Measurements from ENCODE around the gene SLC25A18. TPM values are rescaled to one million over a fixed set of nuclear protein-coding genes. Genes with fewer than 3 reads are reported as not detected.

SLC25A18 gene
- total and polyA plus RNA-seq, 8 donors, result 0.09 to 1.7 (median 0.46) TPM; not detected in 1

- peak overlapping the region; percentile 97 to 99 (median 98) for H3K27ac ChIP-seq
- peak in 3 of 4 donors; percentile 0 to 4 (median 1) for ATAC-seq
- intact Hi-C loops (cut with DNase I), result no loop called here
- no peaks in the 10 kb centered on the region for H3K36me3 ChIP-seq
- no peaks in the 10 kb centered on the region for H3K9me3 ChIP-seq
- 45 to 46% methylated on average over 10 of the region's 10 CpGs for WGBS, 2 donors
- no peak for DNase-seq
- H3K4me3 ChIP-seq, result peak overlapping the region; percentile 60 to 76 (median 64)
- no peaks in the 10 kb centered on the region for H3K27me3 ChIP-seq
- TF ChIP-seq CTCF (IDR thresholded peaks at IDR 0.05), result no peak
- H3K4me1 ChIP-seq, result peaks cover 0 to 16% (median 4%) of the 10 kb centered on the region in 3 donors
- FAIRE-seq, result no peak
Measured at GRCh38 chr22:17637490-17638181, 74.3 kb downstream of the SLC25A18 start.

GRCh38 chr22:17638182-17638431 is 74.8 kb downstream of the SLC25A18 start:
- no peak for FAIRE-seq
- 0 to 1% methylated on average over 10 of the region's 10 CpGs for WGBS, 2 donors

GRCh38 chr22:17638432-17639246 is 75.3 kb downstream of the SLC25A18 start, which contains the start of gene BCL2L13:
TSS of gene BCL2L13 (plus strand) at chr22:17638757. CDS start at chr22:17655712, 16,955 bp downstream.
- DNase-seq (peak; percentile 89 to 96 (median 92)), FAIRE-seq (no peak), ATAC-seq (peak; percentile 96 to 99 (median 96))
- TF ChIP-seq CTCF (IDR thresholded peaks at IDR 0.05), result no peak
- Histone ChIP-seq H3K36me3 (no peaks in the 10 kb centered on the region), H3K4me1 (peaks cover 0 to 16% (median 4%) of the 10 kb centered on the region in 3 donors), H3K27me3 (no peaks in the 10 kb centered on the region), H3K9me3 (no peaks in the 10 kb centered on the region), H3K27ac (peak within 1 kb of the TSS; percentile 97 to 99 (median 98)), H3K4me3 (peak within 1 kb of the TSS; percentile 60 to 76 (median 64))
- WGBS, 2 donors, result 0 to 1% methylated on average over 70 of the region's 70 CpGs
- intact Hi-C loops (cut with DNase I), result no loop called here

More at GRCh38 chr22:17638182-17638431, 74.8 kb downstream of the SLC25A18 start:
- no peak for TF ChIP-seq CTCF (IDR thresholded peaks at IDR 0.05)
- H3K4me1 ChIP-seq, result peaks cover 0 to 16% (median 4%) of the 10 kb centered on the region in 3 donors
- peak overlapping the region; percentile 97 to 99 (median 98) for H3K27ac ChIP-seq
- no peaks in the 10 kb centered on the region for H3K27me3 ChIP-seq
- no peaks in the 10 kb centered on the region for H3K36me3 ChIP-seq
- peak overlapping the region; percentile 60 to 76 (median 64) for H3K4me3 ChIP-seq
- ATAC-seq (peak; percentile 30 to 57 (median 52)), DNase-seq (peak in 1 of 6 donors; percentile 40)
- intact Hi-C loops (cut with DNase I), result no loop called here
- no peaks in the 10 kb centered on the region for H3K9me3 ChIP-seq

GRCh38 chr22:17639247-17639741 is 76.0 kb downstream of the SLC25A18 start:
- no peak for TF ChIP-seq CTCF (IDR thresholded peaks at IDR 0.05)
- H3K27ac ChIP-seq, result peak overlapping the region; percentile 97 to 99 (median 98)
- WGBS, 2 donors, result 1 to 2% methylated on average over 8 of the region's 8 CpGs
- peak overlapping the region; percentile 60 to 76 (median 64) for H3K4me3 ChIP-seq
- H3K27me3 ChIP-seq, result no peaks in the 10 kb centered on the region
- DNase-seq (peak in 1 of 6 donors; percentile 27), FAIRE-seq (no peak), ATAC-seq (peak; percentile 55 to 67 (median 58))
- intact Hi-C loops (cut with DNase I), result no loop called here
- H3K9me3 ChIP-seq, result no peaks in the 10 kb centered on the region
- no peaks in the 10 kb centered on the region for H3K36me3 ChIP-seq
- peaks cover 0 to 16% (median 4%) of the 10 kb centered on the region in 3 donors for H3K4me1 ChIP-seq

Other genes with a start within 250 kb of the SLC25A18 start
- gene CECR2, start 194.0 kb upstream of the SLC25A18 start, total RNA-seq, result 1 to 10 TPM; 1.2 to 4.4 (median 3.2) TPM
- gene CECR2, start 194.0 kb upstream of the SLC25A18 start, polyA plus RNA-seq, result 1 to 10 TPM in 1 of 2 donors, under 1 TPM in 1; 0.89 to 2.6 TPM
- gene ATP6V1E1, start 65.3 kb downstream of the SLC25A18 start, total RNA-seq, result 10 to 100 TPM; 19.2 to 46.9 (median 30.5) TPM
- gene ATP6V1E1, start 65.3 kb downstream of the SLC25A18 start, polyA plus RNA-seq, result 10 to 100 TPM; 29.0 to 78.9 TPM
- gene BCL2L13, start 75.3 kb downstream of the SLC25A18 start, total RNA-seq, result 10 to 100 TPM; 20.5 to 30.9 (median 25.5) TPM
- gene BCL2L13, start 75.3 kb downstream of the SLC25A18 start, polyA plus RNA-seq, result 10 to 100 TPM; 11.7 to 19.4 TPM
- 10 to 100 TPM in 1 of 6 donors, 1 to 10 TPM in 5; 3.2 to 15.7 (median 6.6) TPM for gene BID, start 211.0 kb downstream of the SLC25A18 start, total RNA-seq
- gene BID, start 211.0 kb downstream of the SLC25A18 start, polyA plus RNA-seq, result 10 to 100 TPM in 1 of 2 donors, 1 to 10 TPM in 1; 8.2 to 10.2 TPM